Liver (tissue), 9 donors: ENCODE measurements around the gene DNAJA2. TPM values are rescaled to one million over a fixed set of nuclear protein-coding genes. Genes with fewer than 3 reads are reported as not detected.

Source experiments
- DNase-seq: peaks from one replicate; pipeline ENCODE4 v3.0.0-alpha.2; 2017; ENCODE audit warnings: low spot score
- H3K27ac ChIP-seq, 2 donors: one replicate each; pipeline ENCODE4 v1.7.0; 2013; ENCODE audit warnings: inconsistent platforms in 2 of 2, low read length in 2 of 2, control low read depth in 1 of 2, low read depth in 1 of 2, mild to moderate bottlenecking in 1 of 2
- H3K27me3 ChIP-seq, 4 donors: one replicate each; pipeline versions ENCODE4 v1.6.1 to v1.7.0; 2013; ENCODE audit warnings: low read length in 3 of 4, inconsistent platforms in 1 of 4, mild to moderate bottlenecking in 1 of 4, moderate library complexity in 1 of 4; ENCODE audit not compliant: control insufficient read depth in 4 of 4, insufficient read depth in 4 of 4
- H3K36me3 ChIP-seq, 4 donors: one replicate each; pipeline versions ENCODE4 v1.6.1 to v1.7.0; 2013; ENCODE audit warnings: low read length in 3 of 4, mild to moderate bottlenecking in 3 of 4, low read depth in 1 of 4, moderate library complexity in 1 of 4; ENCODE audit not compliant: control insufficient read depth in 4 of 4, insufficient read depth in 3 of 4
- H3K4me1 ChIP-seq, 4 donors: one replicate each; pipeline versions ENCODE4 v1.6.1 to v1.7.0; 2013; ENCODE audit warnings: low read length in 3 of 4, mild to moderate bottlenecking in 3 of 4, moderate library complexity in 1 of 4; ENCODE audit not compliant: control insufficient read depth in 4 of 4, insufficient read depth in 4 of 4
- H3K4me3 ChIP-seq, 3 donors: one replicate each; pipeline versions ENCODE4 v1.6.1 to v1.7.0; 2013; ENCODE audit warnings: low read length in 3 of 3, control low read depth in 1 of 3, low read depth in 1 of 3, mild to moderate bottlenecking in 1 of 3
- H3K9ac ChIP-seq, 2 donors: one replicate each; pipeline ENCODE4 v1.7.0; 2013; ENCODE audit warnings: low read length in 2 of 2, mild to moderate bottlenecking in 2 of 2, moderate library complexity in 2 of 2, control low read depth in 1 of 2, low read depth in 1 of 2
- H3K9me3 ChIP-seq, 4 donors: one replicate each; pipeline versions ENCODE4 v1.6.1 to v1.7.0; 2013; ENCODE audit warnings: low read length in 3 of 4; ENCODE audit not compliant: control insufficient read depth in 4 of 4
- EGR1 ChIP-seq, 2 donors: IDR thresholded peaks; 2 replicates each; pipeline ENCODE4 v1.6.1; 2016 to 2018; ENCODE audit warnings: antibody characterized with exemption in 2 of 2, low read depth in 2 of 2
- FOXA1 ChIP-seq: IDR thresholded peaks from 2 replicates; pipeline ENCODE4 v1.6.1; 2016; ENCODE audit warnings: antibody characterized with exemption
- FOXA2 ChIP-seq: IDR thresholded peaks from 2 replicates; pipeline ENCODE4 v1.6.1; 2016; ENCODE audit warnings: antibody characterized with exemption
- GABPA ChIP-seq, 2 donors: IDR thresholded peaks in 1 of 2; conservative IDR thresholded peaks in 1 of 2; 2 replicates each; pipeline ENCODE4 v1.6.1; 2016; ENCODE audit warnings: antibody characterized with exemption in 2 of 2, mild to moderate bottlenecking in 1 of 2, moderate library complexity in 1 of 2
- HNF4A ChIP-seq, 2 donors: conservative IDR thresholded peaks; 2 replicates each; pipeline ENCODE4 v1.6.1; 2016; ENCODE audit warnings: antibody characterized with exemption in 2 of 2, mild to moderate bottlenecking in 2 of 2
- HNF4G ChIP-seq: IDR thresholded peaks from 2 replicates; pipeline ENCODE4 v1.6.1; 2016; ENCODE audit warnings: antibody characterized with exemption
- JUND ChIP-seq, 2 donors: IDR thresholded peaks; 2 replicates each; pipeline ENCODE4 v1.6.1; 2016; ENCODE audit warnings: antibody characterized with exemption in 2 of 2
- NR2F2 ChIP-seq: IDR thresholded peaks from 2 replicates; pipeline ENCODE4 v1.6.1; 2016; ENCODE audit warnings: antibody characterized with exemption
- RAD21 ChIP-seq, 2 donors: IDR thresholded peaks; 2 replicates each; pipeline ENCODE4 v1.6.1; 2016; ENCODE audit warnings: antibody characterized with exemption in 2 of 2, mild to moderate bottlenecking in 2 of 2
- RXRA ChIP-seq, 2 donors: IDR thresholded peaks; 2 replicates each; pipeline ENCODE4 v1.6.1; 2017 to 2018; ENCODE audit warnings: antibody characterized with exemption in 2 of 2, mild to moderate bottlenecking in 1 of 2
- SP1 ChIP-seq: IDR thresholded peaks from 2 replicates; pipeline ENCODE4 v1.6.1; 2018; ENCODE audit warnings: antibody characterized with exemption, mild to moderate bottlenecking
- TAF1 ChIP-seq: conservative IDR thresholded peaks from 2 replicates; pipeline ENCODE4 v1.6.1; 2016; ENCODE audit warnings: antibody characterized with exemption, mild to moderate bottlenecking
- YY1 ChIP-seq: IDR thresholded peaks from 2 replicates; pipeline ENCODE4 v1.6.1; 2016; ENCODE audit warnings: antibody characterized with exemption, mild to moderate bottlenecking
- WGBS: extraction: QIAGEN DNeasy Blood & Tissue Kit; methylation state at CpG from one replicate; pipeline ENCODE4 v1.1.7; 2013; 5-methylcytosine and 5-hydroxymethylcytosine counted together
- polyA plus RNA-seq, 2 donors: library from polyadenylated mRNA; stranded (reverse) in 1 of 2; unstranded in 1 of 2; fragments of 200-250 nt in 1 of 2; fragments of >200 nt in 1 of 2; fragmentation: Nextera tagmentation in 1 of 2; extraction: Ambion mirVana in 1 of 2; gene quantifications; one replicate each; pipeline versions ENCODE4 v1.2.1 to v1.2.3, GENCODE V29; 2013 to 2015
- total RNA-seq, 2 donors: library from RNA; depleted of rRNA; stranded (reverse); fragments of >200 nt; gene quantifications; one replicate each; pipeline ENCODE4 v1.2.3, GENCODE V29; 2014
- TF ChIP-seq, protein P1 (sequence below): IDR thresholded peaks from 2 replicates; pipeline ENCODE4 v1.6.1; 2016; ENCODE audit warnings: antibody characterized with exemption
- TF ChIP-seq, protein P2 (sequence below): fragments of 150-350 bp; IDR thresholded peaks from 2 replicates; pipeline ENCODE4 v1.5.1; 2017; ENCODE audit warnings: improper control_type of control experiment, low read depth, low read length; ENCODE audit not compliant: missing input control
- TF ChIP-seq, protein P3 (sequence below): IDR thresholded peaks from 2 replicates; pipeline ENCODE4 v1.6.1; 2016; ENCODE audit warnings: antibody characterized with exemption
- TF ChIP-seq, protein P4 (sequence below): IDR thresholded peaks from 2 replicates; pipeline ENCODE4 v1.6.1; 2016; ENCODE audit warnings: antibody characterized with exemption
- TF ChIP-seq, protein P5 (sequence below): IDR thresholded peaks from 2 replicates; pipeline ENCODE4 v1.6.1; 2016; ENCODE audit warnings: antibody characterized with exemption, mild to moderate bottlenecking
- donor health status: healthy.
- donor health status: healthy.
- donor health status: healthy.
- donor health status: healthy.
- donor health status: healthy.

DNAJA2 gene
- total and polyA plus RNA-seq, 4 donors: 22.7 to 32.8 (median 25.5) TPM

DNA sequence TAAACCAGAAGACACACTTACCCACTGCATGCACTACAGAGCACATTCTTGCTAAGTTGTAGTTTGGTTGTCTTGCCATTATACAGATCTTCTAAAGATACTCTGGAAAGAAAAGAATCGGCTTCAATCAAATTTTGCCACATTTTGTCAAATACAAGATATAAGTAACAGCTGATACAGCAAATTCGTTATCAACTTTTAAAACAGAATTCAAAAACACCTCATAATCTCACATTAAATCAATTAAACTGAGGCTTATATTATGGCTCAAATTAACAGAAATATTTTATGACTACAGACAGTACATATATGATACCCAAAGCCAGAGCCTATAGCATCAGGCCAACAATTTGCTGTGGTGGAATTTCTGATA is 5.4 kb downstream of the DNAJA2 start:
- Histone ChIP-seq H3K4me3 (no peak overlapping the region), H3K9me3 (no peaks in the 10 kb centered on the region), H3K36me3 (peaks cover 11 to 58% (median 46%) of the 10 kb centered on the region in 4 donors), H3K4me1 (peaks cover 7 to 26% (median 12%) of the 10 kb centered on the region in 4 donors), H3K27me3 (no peaks in the 10 kb centered on the region), H3K9ac (no peak overlapping the region), H3K27ac (no peak overlapping the region)
- no peak for DNase-seq
- TF ChIP-seq YY1: no peak
- TF ChIP-seq, protein P1, sequence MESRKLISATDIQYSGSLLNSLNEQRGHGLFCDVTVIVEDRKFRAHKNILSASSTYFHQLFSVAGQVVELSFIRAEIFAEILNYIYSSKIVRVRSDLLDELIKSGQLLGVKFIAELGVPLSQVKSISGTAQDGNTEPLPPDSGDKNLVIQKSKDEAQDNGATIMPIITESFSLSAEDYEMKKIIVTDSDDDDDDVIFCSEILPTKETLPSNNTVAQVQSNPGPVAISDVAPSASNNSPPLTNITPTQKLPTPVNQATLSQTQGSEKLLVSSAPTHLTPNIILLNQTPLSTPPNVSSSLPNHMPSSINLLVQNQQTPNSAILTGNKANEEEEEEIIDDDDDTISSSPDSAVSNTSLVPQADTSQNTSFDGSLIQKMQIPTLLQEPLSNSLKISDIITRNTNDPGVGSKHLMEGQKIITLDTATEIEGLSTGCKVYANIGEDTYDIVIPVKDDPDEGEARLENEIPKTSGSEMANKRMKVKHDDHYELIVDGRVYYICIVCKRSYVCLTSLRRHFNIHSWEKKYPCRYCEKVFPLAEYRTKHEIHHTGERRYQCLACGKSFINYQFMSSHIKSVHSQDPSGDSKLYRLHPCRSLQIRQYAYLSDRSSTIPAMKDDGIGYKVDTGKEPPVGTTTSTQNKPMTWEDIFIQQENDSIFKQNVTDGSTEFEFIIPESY: no peak
- no peak for TF ChIP-seq SP1
- TF ChIP-seq HNF4A (conservative IDR thresholded peaks at IDR 0.05): no peak
- no peak for TF ChIP-seq FOXA1
- no peak for TF ChIP-seq RXRA (IDR thresholded peaks at IDR 0.05)
- TF ChIP-seq HNF4G: no peak
- TF ChIP-seq RAD21 (IDR thresholded peaks at IDR 0.05): no peak
- TF ChIP-seq, protein P2, sequence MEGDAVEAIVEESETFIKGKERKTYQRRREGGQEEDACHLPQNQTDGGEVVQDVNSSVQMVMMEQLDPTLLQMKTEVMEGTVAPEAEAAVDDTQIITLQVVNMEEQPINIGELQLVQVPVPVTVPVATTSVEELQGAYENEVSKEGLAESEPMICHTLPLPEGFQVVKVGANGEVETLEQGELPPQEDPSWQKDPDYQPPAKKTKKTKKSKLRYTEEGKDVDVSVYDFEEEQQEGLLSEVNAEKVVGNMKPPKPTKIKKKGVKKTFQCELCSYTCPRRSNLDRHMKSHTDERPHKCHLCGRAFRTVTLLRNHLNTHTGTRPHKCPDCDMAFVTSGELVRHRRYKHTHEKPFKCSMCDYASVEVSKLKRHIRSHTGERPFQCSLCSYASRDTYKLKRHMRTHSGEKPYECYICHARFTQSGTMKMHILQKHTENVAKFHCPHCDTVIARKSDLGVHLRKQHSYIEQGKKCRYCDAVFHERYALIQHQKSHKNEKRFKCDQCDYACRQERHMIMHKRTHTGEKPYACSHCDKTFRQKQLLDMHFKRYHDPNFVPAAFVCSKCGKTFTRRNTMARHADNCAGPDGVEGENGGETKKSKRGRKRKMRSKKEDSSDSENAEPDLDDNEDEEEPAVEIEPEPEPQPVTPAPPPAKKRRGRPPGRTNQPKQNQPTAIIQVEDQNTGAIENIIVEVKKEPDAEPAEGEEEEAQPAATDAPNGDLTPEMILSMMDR: no peak
- no peak for TF ChIP-seq JUND (IDR thresholded peaks at IDR 0.05)
- TF ChIP-seq GABPA (IDR thresholded peaks at IDR 0.05 in 1 of 2, conservative IDR thresholded peaks at IDR 0.05 in 1 of 2): no peak
- TF ChIP-seq, protein P3, sequence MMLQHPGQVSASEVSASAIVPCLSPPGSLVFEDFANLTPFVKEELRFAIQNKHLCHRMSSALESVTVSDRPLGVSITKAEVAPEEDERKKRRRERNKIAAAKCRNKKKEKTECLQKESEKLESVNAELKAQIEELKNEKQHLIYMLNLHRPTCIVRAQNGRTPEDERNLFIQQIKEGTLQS: no peak
- no peak for TF ChIP-seq FOXA2
- TF ChIP-seq, protein P4, sequence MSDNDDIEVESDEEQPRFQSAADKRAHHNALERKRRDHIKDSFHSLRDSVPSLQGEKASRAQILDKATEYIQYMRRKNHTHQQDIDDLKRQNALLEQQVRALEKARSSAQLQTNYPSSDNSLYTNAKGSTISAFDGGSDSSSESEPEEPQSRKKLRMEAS: no peak
- TF ChIP-seq NR2F2: no peak
- TF ChIP-seq, protein P5, sequence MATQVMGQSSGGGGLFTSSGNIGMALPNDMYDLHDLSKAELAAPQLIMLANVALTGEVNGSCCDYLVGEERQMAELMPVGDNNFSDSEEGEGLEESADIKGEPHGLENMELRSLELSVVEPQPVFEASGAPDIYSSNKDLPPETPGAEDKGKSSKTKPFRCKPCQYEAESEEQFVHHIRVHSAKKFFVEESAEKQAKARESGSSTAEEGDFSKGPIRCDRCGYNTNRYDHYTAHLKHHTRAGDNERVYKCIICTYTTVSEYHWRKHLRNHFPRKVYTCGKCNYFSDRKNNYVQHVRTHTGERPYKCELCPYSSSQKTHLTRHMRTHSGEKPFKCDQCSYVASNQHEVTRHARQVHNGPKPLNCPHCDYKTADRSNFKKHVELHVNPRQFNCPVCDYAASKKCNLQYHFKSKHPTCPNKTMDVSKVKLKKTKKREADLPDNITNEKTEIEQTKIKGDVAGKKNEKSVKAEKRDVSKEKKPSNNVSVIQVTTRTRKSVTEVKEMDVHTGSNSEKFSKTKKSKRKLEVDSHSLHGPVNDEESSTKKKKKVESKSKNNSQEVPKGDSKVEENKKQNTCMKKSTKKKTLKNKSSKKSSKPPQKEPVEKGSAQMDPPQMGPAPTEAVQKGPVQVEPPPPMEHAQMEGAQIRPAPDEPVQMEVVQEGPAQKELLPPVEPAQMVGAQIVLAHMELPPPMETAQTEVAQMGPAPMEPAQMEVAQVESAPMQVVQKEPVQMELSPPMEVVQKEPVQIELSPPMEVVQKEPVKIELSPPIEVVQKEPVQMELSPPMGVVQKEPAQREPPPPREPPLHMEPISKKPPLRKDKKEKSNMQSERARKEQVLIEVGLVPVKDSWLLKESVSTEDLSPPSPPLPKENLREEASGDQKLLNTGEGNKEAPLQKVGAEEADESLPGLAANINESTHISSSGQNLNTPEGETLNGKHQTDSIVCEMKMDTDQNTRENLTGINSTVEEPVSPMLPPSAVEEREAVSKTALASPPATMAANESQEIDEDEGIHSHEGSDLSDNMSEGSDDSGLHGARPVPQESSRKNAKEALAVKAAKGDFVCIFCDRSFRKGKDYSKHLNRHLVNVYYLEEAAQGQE: no peak
- 94% methylated on average over 2 of the region's 2 CpGs for WGBS

DNA sequence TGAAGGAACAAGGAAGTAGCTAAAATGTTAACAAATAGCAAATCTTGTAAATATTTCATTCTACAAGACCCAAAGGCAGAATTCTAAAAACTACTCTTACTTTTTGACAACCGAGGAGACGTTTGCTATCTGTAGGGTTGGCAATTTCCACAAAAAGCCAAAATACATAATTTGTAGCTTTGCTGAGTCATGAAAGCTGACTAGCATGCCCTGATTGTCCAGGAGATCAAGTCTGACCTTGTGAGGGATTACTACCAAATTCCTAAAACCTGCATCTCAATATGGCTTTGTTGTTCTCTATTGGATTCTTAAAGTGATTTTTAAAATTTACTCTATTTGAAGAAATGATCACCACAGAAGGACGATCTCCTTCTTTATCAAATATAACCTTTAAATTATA is 10.8 kb downstream of the DNAJA2 start:
- 86% methylated on average over 3 of the region's 3 CpGs for WGBS
- TF ChIP-seq HNF4A (conservative IDR thresholded peaks at IDR 0.05) (no peak), RAD21 (IDR thresholded peaks at IDR 0.05) (no peak), YY1 (no peak), SP1 (no peak), TAF1 (no peak), EGR1 (IDR thresholded peaks at IDR 0.05; ENCODE audit: low read depth in 2 of 2) (no peak), RXRA (IDR thresholded peaks at IDR 0.05) (no peak), NR2F2 (no peak)
- TF ChIP-seq, protein P5: no peak
- TF ChIP-seq, protein P4: no peak
- no peak overlapping the region for H3K27ac ChIP-seq
- H3K27me3 ChIP-seq: no peaks in the 10 kb centered on the region
- DNase-seq: no peak
- H3K4me1 ChIP-seq: no peaks in the 10 kb centered on the region
- no peak overlapping the region for H3K9ac ChIP-seq
- H3K36me3 ChIP-seq: peaks cover 18 to 89% (median 67%) of the 10 kb centered on the region in 4 donors
- H3K4me3 ChIP-seq: no peak overlapping the region
- H3K9me3 ChIP-seq: no peaks in the 10 kb centered on the region
